Upper lobe of right lung (tissue), 1 donor: ENCODE data around the gene CLDN5. TPM values are rescaled to one million over a fixed set of nuclear protein-coding genes. Genes with fewer than 3 reads are reported as not detected.

ENCODE experiments used
- ATAC-seq: fragments of 200-7000 bp; cut with Tn5 transposase; one replicate; pipeline ENCODE4 v1.9.1; 2020; ENCODE audit warnings: mild to moderate bottlenecking, moderate library complexity
- DNase-seq: peaks from one replicate; pipeline ENCODE4 v3.0.0-alpha.2; 2020
- H3K27ac ChIP-seq: fragments of 200-600 bp; one replicate; pipeline ENCODE4 v1.8.0; 2022
- H3K27me3 ChIP-seq: fragments of 200-600 bp; one replicate; pipeline ENCODE4 v1.8.0; 2022; ENCODE audit warnings: mild to moderate bottlenecking
- H3K36me3 ChIP-seq: fragments of 200-600 bp; one replicate; pipeline ENCODE4 v1.8.0; 2022
- H3K4me1 ChIP-seq: fragments of 200-600 bp; one replicate; pipeline ENCODE4 v1.8.0; 2022
- H3K4me3 ChIP-seq: fragments of 200-600 bp; one replicate; pipeline ENCODE4 v1.8.0; 2022; ENCODE audit warnings: mild to moderate bottlenecking
- H3K9me3 ChIP-seq: fragments of 200-600 bp; one replicate; pipeline ENCODE4 v1.8.0; 2022
- intact Hi-C: fragments of 100-400 bp; cut with DNase I; formaldehyde crosslinking; loops from one replicate; pipeline ENCODE4 v1.11.0; 2022
- total RNA-seq: library from RNA; stranded (reverse); fragmentation: NEBNext Ultra II Directional; extraction: Animal tissue kit (Norgen Biotek cat#: 25700); gene quantifications from one replicate; pipeline ENCODE4 v1.2.1, GENCODE V29; 2021
- TF ChIP-seq, protein P1 (sequence below): fragments of 200-600 bp; IDR thresholded peaks from one replicate; pipeline ENCODE4 v1.8.0; 2022; ENCODE audit warnings: antibody characterized with exemption
- donor health status: DM: no; HTN: yes; CAD: no; lungs with severe emphysema.

The CLDN5 gene
- total RNA-seq, 1 donor from 2014 or later, result 274 TPM

DNA sequence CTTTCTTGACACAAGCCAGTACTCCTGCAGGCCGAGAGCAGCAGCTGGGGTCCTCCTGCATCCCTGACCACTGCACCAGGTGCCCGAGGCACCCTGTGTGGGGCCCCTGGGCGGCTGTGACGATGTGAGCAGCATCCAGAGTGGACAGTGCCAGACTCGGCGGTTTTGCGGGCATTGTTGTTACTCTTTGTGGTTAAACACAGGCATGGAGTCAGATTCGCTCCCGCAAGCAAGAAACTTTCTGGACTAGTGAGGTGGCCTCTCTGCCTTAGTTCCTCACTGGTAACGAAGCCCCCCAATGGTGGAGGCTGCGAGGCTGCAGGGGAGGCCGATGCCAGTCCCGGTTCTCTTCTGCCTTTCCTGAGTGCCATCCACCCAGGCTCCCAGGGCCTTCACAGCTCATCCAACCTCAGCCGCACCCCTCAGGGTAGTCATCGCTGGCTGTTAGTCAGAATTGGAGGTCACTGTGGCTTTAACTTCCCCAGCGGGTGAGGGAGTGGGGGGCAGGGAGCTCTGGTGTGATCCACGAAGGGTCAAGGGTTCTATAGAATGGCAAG, 3.7 kb upstream of the CLDN5 start:
- TF ChIP-seq, protein P1, sequence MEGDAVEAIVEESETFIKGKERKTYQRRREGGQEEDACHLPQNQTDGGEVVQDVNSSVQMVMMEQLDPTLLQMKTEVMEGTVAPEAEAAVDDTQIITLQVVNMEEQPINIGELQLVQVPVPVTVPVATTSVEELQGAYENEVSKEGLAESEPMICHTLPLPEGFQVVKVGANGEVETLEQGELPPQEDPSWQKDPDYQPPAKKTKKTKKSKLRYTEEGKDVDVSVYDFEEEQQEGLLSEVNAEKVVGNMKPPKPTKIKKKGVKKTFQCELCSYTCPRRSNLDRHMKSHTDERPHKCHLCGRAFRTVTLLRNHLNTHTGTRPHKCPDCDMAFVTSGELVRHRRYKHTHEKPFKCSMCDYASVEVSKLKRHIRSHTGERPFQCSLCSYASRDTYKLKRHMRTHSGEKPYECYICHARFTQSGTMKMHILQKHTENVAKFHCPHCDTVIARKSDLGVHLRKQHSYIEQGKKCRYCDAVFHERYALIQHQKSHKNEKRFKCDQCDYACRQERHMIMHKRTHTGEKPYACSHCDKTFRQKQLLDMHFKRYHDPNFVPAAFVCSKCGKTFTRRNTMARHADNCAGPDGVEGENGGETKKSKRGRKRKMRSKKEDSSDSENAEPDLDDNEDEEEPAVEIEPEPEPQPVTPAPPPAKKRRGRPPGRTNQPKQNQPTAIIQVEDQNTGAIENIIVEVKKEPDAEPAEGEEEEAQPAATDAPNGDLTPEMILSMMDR, result no peak
- H3K36me3 ChIP-seq, result no peaks in the 10 kb centered on the region
- H3K9me3 ChIP-seq, result no peaks in the 10 kb centered on the region
- peak; percentile 31 for DNase-seq
- ATAC-seq, result no peak
- H3K27me3 ChIP-seq, result peaks cover 52% of the 10 kb centered on the region
- intact Hi-C loops, result loop anchor here (10.0 kb wide), 1 partner anchor 87 kb away; no protein-coding TSS in a partner anchor
- H3K27ac ChIP-seq, result peak overlapping the region; percentile 26
- H3K4me1 ChIP-seq, result peaks cover 5% of the 10 kb centered on the region
- H3K4me3 ChIP-seq, result no peak overlapping the region

DNA sequence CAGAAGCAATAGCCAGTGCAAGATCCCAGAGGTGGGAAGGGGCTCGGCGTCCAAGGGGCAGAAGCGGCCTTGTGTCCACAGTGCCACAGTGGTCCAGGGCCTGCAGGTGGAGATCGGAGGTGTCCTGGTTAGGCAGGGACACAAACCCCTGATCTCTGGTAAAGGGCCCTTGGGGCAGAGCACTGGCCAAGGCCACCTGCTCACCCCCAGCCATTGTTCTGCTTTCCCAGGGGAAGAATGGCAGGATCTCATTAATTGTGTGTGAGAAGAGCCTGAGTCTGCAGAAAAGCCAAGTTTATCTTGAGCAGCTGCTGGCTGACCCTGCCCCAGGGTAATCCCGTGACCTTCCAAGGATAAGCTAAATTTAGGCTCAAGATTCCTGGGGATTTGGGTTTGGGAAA, 3.1 kb upstream of the CLDN5 start:
- intact Hi-C loops, result loop anchor here (10.0 kb wide), 1 partner anchor 87 kb away; no protein-coding TSS in a partner anchor
- Histone ChIP-seq H3K27ac (peak overlapping the region; percentile 26), H3K27me3 (peaks cover 53% of the 10 kb centered on the region), H3K4me1 (peaks cover 5% of the 10 kb centered on the region), H3K9me3 (no peaks in the 10 kb centered on the region), H3K4me3 (no peak overlapping the region), H3K36me3 (no peaks in the 10 kb centered on the region)
- TF ChIP-seq, protein P1, result no peak
- no peak for ATAC-seq
- no peak for DNase-seq

DNA sequence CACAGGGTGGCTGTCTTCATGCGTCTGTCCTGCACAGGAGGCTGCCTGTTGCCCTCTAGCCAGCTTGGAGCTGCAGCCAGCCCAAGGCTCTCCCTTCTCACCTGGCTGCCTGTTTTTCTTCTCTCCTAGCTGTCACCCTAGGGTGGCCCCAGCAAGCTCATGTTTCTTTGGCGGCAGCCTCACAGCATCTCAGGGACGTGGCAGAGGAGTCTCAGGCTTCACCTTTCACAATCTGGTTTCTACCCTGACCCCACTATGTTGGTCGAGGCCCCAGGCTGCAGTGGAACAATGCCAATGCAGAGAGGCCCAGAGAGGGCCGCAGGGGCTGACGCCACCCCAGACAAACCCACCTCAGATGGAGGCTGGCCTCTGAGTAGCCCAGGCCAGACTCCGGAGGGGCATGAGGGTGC, 2.5 kb upstream of the CLDN5 start:
- peaks cover 53% of the 10 kb centered on the region for H3K27me3 ChIP-seq
- no peaks in the 10 kb centered on the region for H3K9me3 ChIP-seq
- H3K4me3 ChIP-seq, result no peak overlapping the region
- intact Hi-C loops, result loop anchor here (10.0 kb wide), 1 partner anchor 88 kb away; no protein-coding TSS in a partner anchor
- DNase-seq (peak; percentile 51), ATAC-seq (no peak)
- peak overlapping the region; percentile 26 for H3K27ac ChIP-seq
- H3K36me3 ChIP-seq, result no peaks in the 10 kb centered on the region
- TF ChIP-seq, protein P1, result no peak
- H3K4me1 ChIP-seq, result peaks cover 5% of the 10 kb centered on the region

DNA sequence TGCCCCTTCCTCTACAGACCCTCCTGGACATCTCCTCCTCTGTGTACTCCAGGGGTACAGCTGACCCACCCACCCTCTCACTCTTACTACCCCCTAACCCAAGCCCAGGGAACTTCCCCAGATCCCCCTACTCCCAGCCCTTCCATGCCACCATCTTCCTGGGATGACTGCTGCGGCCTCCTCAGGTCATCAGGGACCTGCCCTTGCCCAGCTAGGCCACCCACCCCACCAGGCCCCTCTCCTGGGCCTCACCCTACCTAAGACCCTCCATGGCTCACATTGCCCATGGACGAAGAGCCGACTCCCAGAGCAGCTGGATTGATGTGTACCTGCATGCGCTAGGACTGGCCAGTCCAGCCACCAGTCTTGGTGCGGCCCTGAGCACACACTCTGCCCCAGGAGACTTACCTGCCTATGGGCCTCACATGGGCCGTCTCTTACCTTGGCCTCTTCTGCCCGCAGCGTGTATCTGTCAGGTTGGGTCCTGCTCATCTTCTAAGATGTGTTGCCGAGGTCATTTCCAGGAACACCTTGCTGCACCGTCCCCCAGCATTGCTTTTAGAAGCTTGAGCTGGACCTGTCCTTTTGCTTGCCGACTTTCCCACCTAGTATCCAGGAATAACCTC, 2.0 kb upstream of the CLDN5 start:
- DNase-seq (no peak), ATAC-seq (no peak)
- Histone ChIP-seq H3K36me3 (no peaks in the 10 kb centered on the region), H3K27ac (peak overlapping the region; percentile 78), H3K9me3 (no peaks in the 10 kb centered on the region), H3K27me3 (peaks cover 53% of the 10 kb centered on the region), H3K4me1 (peaks cover 5% of the 10 kb centered on the region), H3K4me3 (no peak overlapping the region)
- intact Hi-C loops, result loop anchor here (10.0 kb wide), 1 partner anchor 89 kb away; no protein-coding TSS in a partner anchor
- TF ChIP-seq, protein P1, result no peak

DNA sequence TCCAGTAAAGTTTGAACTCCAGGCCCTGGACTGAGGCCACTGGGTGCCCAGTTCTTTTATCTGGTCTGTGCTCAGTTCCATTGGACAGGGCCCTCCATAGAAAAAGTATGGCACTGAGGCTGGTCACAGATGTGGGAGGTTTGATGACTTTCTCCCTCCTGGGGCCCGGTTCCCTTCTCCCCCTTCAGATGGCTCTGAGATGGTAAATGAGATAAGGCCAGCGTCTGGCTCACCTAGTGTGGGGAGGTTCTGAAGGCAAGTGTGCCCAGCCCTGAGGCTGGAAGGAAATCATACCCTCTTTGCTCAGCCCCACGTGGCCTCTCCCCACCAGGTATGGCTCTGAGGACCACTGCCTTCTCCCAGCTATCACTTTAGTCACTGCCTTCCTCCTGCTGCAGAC, 1.5 kb upstream of the CLDN5 start:
- Histone ChIP-seq H3K27me3 (peaks cover 53% of the 10 kb centered on the region), H3K9me3 (no peaks in the 10 kb centered on the region), H3K36me3 (peaks cover 4% of the 10 kb centered on the region), H3K4me3 (no peak overlapping the region), H3K4me1 (peaks cover 5% of the 10 kb centered on the region), H3K27ac (peak overlapping the region; percentile 78)
- TF ChIP-seq, protein P1, result no peak
- ATAC-seq (no peak), DNase-seq (no peak)
- intact Hi-C loops, result loop anchor here (10.0 kb wide), 1 partner anchor 89 kb away; no protein-coding TSS in a partner anchor
